Heart left ventricle (tissue), 16 donors: Measurements from ENCODE around the gene CPNE7. TPM values are rescaled to one million over a fixed set of nuclear protein-coding genes. Genes with fewer than 3 reads are reported as not detected.

ENCODE experiments used
- ATAC-seq, 4 donors: fragments of 200-7000 bp; cut with Tn5 transposase; one replicate each; pipeline ENCODE4 v1.9.1; 2020 to 2022; ENCODE audit warnings: moderate library complexity in 4 of 4, mild to moderate bottlenecking in 3 of 4, moderate number of reproducible peaks in 1 of 4
- DNase-seq, 5 donors: peaks; one replicate each; pipeline ENCODE4 v3.0.0-alpha.2; 2020
- H3K27ac ChIP-seq, 12 donors: fragments of 200-600 bp; sonication (generic) in 4 of 12; one replicate each; pipeline versions ENCODE4 v1.5.0 to v1.8.0; 2016 to 2022; ENCODE audit warnings: mild to moderate bottlenecking in 2 of 12
- H3K27me3 ChIP-seq, 9 donors: fragments of 200-600 bp; sonication (generic) in 2 of 9; one replicate each; pipeline versions ENCODE4 v1.5.1 to v1.8.0; 2016 to 2022; ENCODE audit warnings: mild to moderate bottlenecking in 3 of 9
- H3K36me3 ChIP-seq, 9 donors: fragments of 200-600 bp; sonication (generic) in 2 of 9; one replicate each; pipeline versions ENCODE4 v1.5.0 to v1.8.0; 2018 to 2022; ENCODE audit warnings: mild to moderate bottlenecking in 2 of 9
- H3K4me1 ChIP-seq, 12 donors: fragments of 200-600 bp; sonication (generic) in 4 of 12; one replicate each; pipeline versions ENCODE4 v1.5.0 to v1.8.0; 2016 to 2022; ENCODE audit warnings: mild to moderate bottlenecking in 3 of 12
- H3K4me3 ChIP-seq, 12 donors: fragments of 200-600 bp; sonication (generic) in 4 of 12; one replicate each; pipeline versions ENCODE4 v1.5.0 to v1.8.0; 2017 to 2022; ENCODE audit warnings: mild to moderate bottlenecking in 9 of 12, moderate library complexity in 4 of 12
- H3K9me3 ChIP-seq, 12 donors: fragments of 200-600 bp; sonication (generic) in 4 of 12; one replicate each; pipeline versions ENCODE4 v1.5.0 to v1.8.0; 2016 to 2022; ENCODE audit warnings: mild to moderate bottlenecking in 1 of 12
- CTCF ChIP-seq, 12 donors: fragments of 200-600 bp; sonication (generic) in 4 of 12; IDR thresholded peaks; one replicate each; pipeline versions ENCODE4 v1.5.0 to v1.8.0; 2018 to 2022; ENCODE audit warnings: antibody characterized with exemption in 12 of 12, mild to moderate bottlenecking in 5 of 12
- POLR2A ChIP-seq, 2 donors: fragments of 450-650 bp; IDR thresholded peaks; one replicate each; pipeline ENCODE4 v1.6.1; 2017; ENCODE audit warnings: antibody characterized with exemption in 2 of 2, mild to moderate bottlenecking in 2 of 2, moderate library complexity in 2 of 2
- WGBS, 4 donors: extraction: QIAGEN DNeasy Blood & Tissue Kit in 2 of 4; methylation state at CpG; one replicate each; pipeline versions ENCODE4 v1.1.5 to v1.1.7; 2013 to 2018; 5-methylcytosine and 5-hydroxymethylcytosine counted together
- intact Hi-C, 10 donors: fragments of 100-400 bp; cut with DNase I; formaldehyde crosslinking; loops; one replicate each; pipeline versions ENCODE4 v1.11.1 to v1.14.2; 2022
- polyA plus RNA-seq, 2 donors: library from polyadenylated mRNA; stranded (reverse); fragments of 200-250 nt; gene quantifications; one replicate each; pipeline ENCODE4 v1.2.3, GENCODE V29; 2013
- total RNA-seq, 9 donors: library from RNA; depleted of rRNA in 2 of 9; stranded (reverse); fragments of >200 nt in 2 of 9; fragmentation: NEBNext Ultra II Directional in 3 of 9; extraction: Animal tissue kit (Norgen Biotek cat#: 25700) in 3 of 9; gene quantifications; one replicate each; pipeline versions ENCODE4 v1.1.0 to v1.2.4, GENCODE V29; 2016 to 2023
- donor health status: ischemic (EF 13 %, LVEDD 7.1; RV severe dilation, severe dysfunction).
- donor health status: healthy with polysubstance abuse.
- donor health status: DM: no; HTN: yes; CAD: no.
- donor health status: DM: no; HTN: no; CAD: no.
- donor health status: ischemic (EF 25% LVEDD 6.9; RV normal size, moderate dysfunction).
- donor health status: ischemic (EF 25% LVEDD 5.7; RV mildly dilated, moderate dysfunction).
- donor health status: healthy.
- donor health status: DM: yes; HTN: yes; CAD: no.
- donor health status: ischemic (EF 35%, LVEDD 5.7; RV mildly dilated, moderate dysfunction).
- donor health status: nonischemic (EF 11% LVEDD 7.7; RV severe dilation, severe dysfunction).
- donor health status: DM: yes; HTN: yes; CAD: no.
- donor health status: PGD.
- donor health status: ischemic (EF 29% LVEDD 5.4; RV normal size, mild dysfunction).
- donor health status: nonischemic (EF 23%, LVEDD 6.1; RV moderate dilation, normal function).

CPNE7 gene
- total and polyA plus RNA-seq, 11 donors = 0.20 to 0.50 TPM; not detected in 9

- Histone ChIP-seq H3K4me3 (no peak overlapping the region), H3K27ac (no peak overlapping the region), H3K4me1 (peaks cover 0 to 16% (median 7%) of the 10 kb centered on the region in 12 donors), H3K36me3 (no peaks in the 10 kb centered on the region), H3K27me3 (peaks cover 0 to 5% (median 2%) of the 10 kb centered on the region in 9 donors), H3K9me3 (no peaks in the 10 kb centered on the region)
- no peak for TF ChIP-seq CTCF (IDR thresholded peaks at IDR 0.05)
- no peak for TF ChIP-seq POLR2A (IDR thresholded peaks at IDR 0.05)
- intact Hi-C loops = loop anchor here in 1 of 10 donors (10.0 kb wide), 1 partner anchor 304 kb away; no protein-coding TSS in a partner anchor
- 65 to 80% (median 74%) methylated on average over 8 to 10 of the region's 10 CpGs for WGBS, 4 donors
- DNase-seq (no peak), ATAC-seq (no peak)
These were observed 62.9 kb downstream of the CPNE7 start for GRCh38 chr16:89638455-89638854.

- H3K36me3 ChIP-seq = peaks cover 0 to 6% (median 0%) of the 10 kb centered on the region in 9 donors
- 85 to 93% (median 89%) methylated on average over 6 of the region's 6 CpGs for WGBS, 4 donors
- no peak overlapping the region for H3K4me3 ChIP-seq
- TF ChIP-seq POLR2A (IDR thresholded peaks at IDR 0.05) = no peak
- TF ChIP-seq CTCF (IDR thresholded peaks at IDR 0.05) = no peak
- peaks cover 0 to 16% (median 7%) of the 10 kb centered on the region in 12 donors for H3K4me1 ChIP-seq
- H3K9me3 ChIP-seq = no peaks in the 10 kb centered on the region
- H3K27ac ChIP-seq = no peak overlapping the region
- intact Hi-C loops = loop anchor here in 1 of 10 donors (10.0 kb wide), 1 partner anchor 305 kb away; no protein-coding TSS in a partner anchor
- H3K27me3 ChIP-seq = no peaks in the 10 kb centered on the region
- DNase-seq (no peak), ATAC-seq (no peak)
These were observed 63.8 kb downstream of the CPNE7 start for GRCh38 chr16:89639385-89639784.

- peaks cover 0 to 28% (median 18%) of the 10 kb centered on the region in 9 donors for H3K36me3 ChIP-seq
- no peaks in the 10 kb centered on the region for H3K27me3 ChIP-seq
- intact Hi-C loops = loop anchor here in 7 of 10 donors (2.0 to 10.0 kb wide), 8 partner anchors 67 to 399 kb away; partner anchors contain the start of gene CPNE7 (in 3 of the 7)
- H3K4me1 ChIP-seq = peaks cover 0 to 17% (median 7%) of the 10 kb centered on the region in 12 donors
- H3K9me3 ChIP-seq = no peaks in the 10 kb centered on the region
- ATAC-seq (no peak), DNase-seq (peak in 1 of 5 donors; percentile 62)
- H3K4me3 ChIP-seq = peak overlapping the region in 7 of 12 donors; percentile 40 to 62 (median 48)
- H3K27ac ChIP-seq = no peak overlapping the region
- 37 to 46% (median 41%) methylated on average over 13 to 14 of the region's 14 CpGs for WGBS, 4 donors
- TF ChIP-seq CTCF (IDR thresholded peaks at IDR 0.05) (peak in 1 of 12 donors; percentile 2), POLR2A (IDR thresholded peaks at IDR 0.05) (no peak)
These were observed 66.0 kb downstream of the CPNE7 start for GRCh38 chr16:89641458-89642119.

GRCh38 chr16:89642574-89642973 is 67.0 kb downstream of the CPNE7 start:
- whole genome bisulfite sequencing, 4 donors = 77 to 87% (median 81%) methylated on average over 13 of the region's 13 CpGs
- TF ChIP-seq POLR2A (IDR thresholded peaks at IDR 0.05) = no peak
- TF ChIP-seq CTCF (IDR thresholded peaks at IDR 0.05) = no peak
- H3K36me3 ChIP-seq = peaks cover 0 to 36% (median 26%) of the 10 kb centered on the region in 9 donors
- ATAC-seq (no peak), DNase-seq (no peak)
- no peak overlapping the region for H3K27ac ChIP-seq
- intact Hi-C loops = loop anchor here in 6 of 10 donors (5.0 to 10.0 kb wide), 7 partner anchors 68 to 400 kb away; partner anchors contain the start of gene CPNE7 (in 1 of the 6)
- no peaks in the 10 kb centered on the region for H3K9me3 ChIP-seq
- peaks cover 0 to 17% (median 7%) of the 10 kb centered on the region in 12 donors for H3K4me1 ChIP-seq
- no peaks in the 10 kb centered on the region for H3K27me3 ChIP-seq
- H3K4me3 ChIP-seq = no peak overlapping the region
